GM06990 (cell line): Measurements from ENCODE around the gene SYNPO2.

ENCODE experiments used
- DNase-seq: peaks from one replicate; pipeline ENCODE4 v3.0.0-alpha.2; 2011; ENCODE audit not compliant: insufficient read length; ENCODE audit errors: extremely low read depth
- H3K27me3 ChIP-seq: replicated peaks from 2 replicates; pipeline ENCODE4 v1.6.0; 2011; ENCODE audit warnings: low read length; ENCODE audit not compliant: control insufficient read depth, insufficient read depth
- H3K36me3 ChIP-seq: 2 replicates; pipeline ENCODE4 v1.5.1; 2011; ENCODE audit warnings: low read length; ENCODE audit not compliant: control insufficient read depth, insufficient read depth
- H3K4me3 ChIP-seq: replicated peaks from 2 replicates; pipeline ENCODE4 v1.5.1; 2011; ENCODE audit warnings: low read depth, mild to moderate bottlenecking, control low read depth, low read length
- CTCF ChIP-seq: IDR thresholded peaks from 2 replicates; pipeline ENCODE4 v1.5.1; 2011; ENCODE audit warnings: low read length, control low read depth, mild to moderate bottlenecking, inconsistent platforms; ENCODE audit not compliant: insufficient read depth, poor library complexity, severe bottlenecking

SYNPO2 gene

GRCh38 chr4:119025916-119026661 lies 137.4 kb downstream of the SYNPO2 start:
- no peak for TF ChIP-seq CTCF
- DNase-seq: no peak
- no peak overlapping the region for H3K4me3 ChIP-seq
- no peaks in the 10 kb centered on the region for H3K36me3 ChIP-seq
- no peaks in the 10 kb centered on the region for H3K27me3 ChIP-seq

- no peaks in the 10 kb centered on the region for H3K36me3 ChIP-seq
- no peak for DNase-seq
- H3K27me3 ChIP-seq: no peaks in the 10 kb centered on the region
- H3K4me3 ChIP-seq: no peak overlapping the region; the same call in 1 of the 2 replicates
- TF ChIP-seq CTCF: no peak
These were observed 138.2 kb downstream of the SYNPO2 start for GRCh38 chr4:119026662-119027444.

GRCh38 chr4:119027811-119028210 lies 139.2 kb downstream of the SYNPO2 start:
- no peaks in the 10 kb centered on the region for H3K36me3 ChIP-seq

GRCh38 chr4:119028296-119028695 lies 139.6 kb downstream of the SYNPO2 start:
- no peaks in the 10 kb centered on the region for H3K27me3 ChIP-seq
- H3K36me3 ChIP-seq: no peaks in the 10 kb centered on the region
- no peak for TF ChIP-seq CTCF
- no peak overlapping the region for H3K4me3 ChIP-seq
- DNase-seq: no peak

More at GRCh38 chr4:119027811-119028210, 139.2 kb downstream of the SYNPO2 start:
- no peak for DNase-seq
- no peak overlapping the region for H3K4me3 ChIP-seq
- no peaks in the 10 kb centered on the region for H3K27me3 ChIP-seq
- TF ChIP-seq CTCF: no peak

- H3K27me3 ChIP-seq: no peaks in the 10 kb centered on the region
- no peak for TF ChIP-seq CTCF
These were observed 141.3 kb downstream of the SYNPO2 start for GRCh38 chr4:119029847-119030535.

More at GRCh38 chr4:119029847-119030535, 141.3 kb downstream of the SYNPO2 start:
- no peak for DNase-seq
- Histone ChIP-seq H3K36me3 (no peaks in the 10 kb centered on the region), H3K4me3 (no peak overlapping the region)
